ENCODE results near the gene ZFP92.
"Not testable (repeated sequence)": the region's sequence is repeated elsewhere in the genome, so short reads cannot be mapped to it uniquely, and the experiment has no call there.

The ZFP92 gene

GRCh38 chrX:153411255-153411987 lies at the start of gene ZFP92:
Gene ZFP92 (plus strand): TSS chrX:153411472. CDS start chrX:153418323, 6,851 bp downstream.
- no peak for DNase-seq

GRCh38 chrX:153361781-153362397 lies 49.4 kb upstream of the ZFP92 start:
- DNase-seq, result no peak

GRCh38 chrX:153365670-153366069 lies 45.6 kb upstream of the ZFP92 start:
- no peak for DNase-seq

GRCh38 chrX:153366119-153366518 lies 45.2 kb upstream of the ZFP92 start:
- DNase-seq, result no peak

GRCh38 chrX:153366878-153367538 lies 44.3 kb upstream of the ZFP92 start:
- DNase-seq, result no peak

- no peak for DNase-seq
Observed at GRCh38 chrX:153370293-153371055, 40.8 kb upstream of the ZFP92 start.

- no peak for DNase-seq
Observed at GRCh38 chrX:153371256-153371655, 40.0 kb upstream of the ZFP92 start.

GRCh38 chrX:153372949-153373348 lies 38.3 kb upstream of the ZFP92 start:
- DNase-seq, result no peak

GRCh38 chrX:153374426-153374825 lies 36.8 kb upstream of the ZFP92 start:
- no peak for DNase-seq

- peak; percentile 53 for DNase-seq
Observed at GRCh38 chrX:153375571-153375970, 35.7 kb upstream of the ZFP92 start.

- DNase-seq, result no peak
Observed at GRCh38 chrX:153377727-153378126, 33.5 kb upstream of the ZFP92 start.

- no peak for DNase-seq
Observed at GRCh38 chrX:153378607-153379006, 32.7 kb upstream of the ZFP92 start.

GRCh38 chrX:153379508-153379907 lies 31.8 kb upstream of the ZFP92 start:
- DNase-seq, result no peak

- DNase-seq, result no peak
Observed at GRCh38 chrX:153379971-153380581, 31.2 kb upstream of the ZFP92 start.

- no peak for DNase-seq
Observed at GRCh38 chrX:153380691-153381090, 30.6 kb upstream of the ZFP92 start.

- DNase-seq, result peak; percentile 61
Observed at GRCh38 chrX:153381684-153382532, 29.4 kb upstream of the ZFP92 start.

- DNase-seq, result no peak
Observed at GRCh38 chrX:153382563-153383482, 28.4 kb upstream of the ZFP92 start.

GRCh38 chrX:153384390-153384789 lies 26.9 kb upstream of the ZFP92 start:
- no peak for DNase-seq

GRCh38 chrX:153384973-153385372 lies 26.3 kb upstream of the ZFP92 start:
- not testable (repeated sequence) for DNase-seq

GRCh38 chrX:153386097-153386496 lies 25.2 kb upstream of the ZFP92 start:
- DNase-seq, result no peak

- no peak for DNase-seq
Observed at GRCh38 chrX:153387345-153387744, 23.9 kb upstream of the ZFP92 start.

All from NCI-H2029 (cell line).